Dedifferentiated amniotic fluid mesenchymal stem cell (primary cell): ENCODE data around the gene MCRS1.

ENCODE experiments used
- DNase-seq: peaks from one replicate; pipeline ENCODE4 v3.0.0-alpha.2; 2016; ENCODE audit errors: extremely low spot score

MCRS1 gene

GRCh38 chr12:49582850-49583249 lies 14.9 kb upstream of the MCRS1 start:
- DNase-seq, result no peak

GRCh38 chr12:49582201-49582600 lies 14.3 kb upstream of the MCRS1 start:
- DNase-seq, result no peak

GRCh38 chr12:49580572-49581535 lies 12.9 kb upstream of the MCRS1 start:
- DNase-seq, result peak; percentile 70

DNA sequence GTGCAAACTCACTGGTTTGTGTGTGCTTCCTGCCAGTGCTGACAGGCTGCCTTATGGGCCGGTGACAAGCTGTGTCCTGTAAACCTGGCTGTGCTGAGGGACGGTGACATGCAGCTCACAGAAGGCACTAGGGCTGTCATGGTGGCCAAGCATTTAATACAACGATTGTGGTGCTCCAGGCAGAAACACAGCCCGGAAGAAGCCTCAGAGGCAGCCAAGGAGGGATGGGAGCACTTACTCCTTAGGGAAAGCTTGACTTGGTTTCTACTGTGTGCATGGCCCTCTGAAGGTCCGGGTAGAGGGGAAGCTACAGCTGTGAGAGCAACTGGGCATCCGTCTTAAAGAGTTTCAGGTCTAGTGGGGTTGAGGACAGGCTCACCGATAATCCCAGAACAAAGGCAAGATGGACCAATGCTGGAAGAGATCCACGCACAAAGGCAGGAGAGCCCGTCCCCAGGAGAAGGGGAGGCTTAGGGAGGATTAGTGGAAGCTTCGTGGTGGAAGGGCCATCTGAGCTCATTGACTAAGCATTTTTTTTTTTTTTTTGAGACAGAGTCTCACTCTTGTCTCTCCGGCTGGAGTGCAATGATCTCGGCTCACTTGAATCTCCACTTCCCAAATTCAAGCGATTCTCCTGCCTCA lies 10.7 kb upstream of the MCRS1 start:
- no peak for DNase-seq

GRCh38 chr12:49577589-49578315 lies 9.8 kb upstream of the MCRS1 start:
- no peak for DNase-seq

DNA sequence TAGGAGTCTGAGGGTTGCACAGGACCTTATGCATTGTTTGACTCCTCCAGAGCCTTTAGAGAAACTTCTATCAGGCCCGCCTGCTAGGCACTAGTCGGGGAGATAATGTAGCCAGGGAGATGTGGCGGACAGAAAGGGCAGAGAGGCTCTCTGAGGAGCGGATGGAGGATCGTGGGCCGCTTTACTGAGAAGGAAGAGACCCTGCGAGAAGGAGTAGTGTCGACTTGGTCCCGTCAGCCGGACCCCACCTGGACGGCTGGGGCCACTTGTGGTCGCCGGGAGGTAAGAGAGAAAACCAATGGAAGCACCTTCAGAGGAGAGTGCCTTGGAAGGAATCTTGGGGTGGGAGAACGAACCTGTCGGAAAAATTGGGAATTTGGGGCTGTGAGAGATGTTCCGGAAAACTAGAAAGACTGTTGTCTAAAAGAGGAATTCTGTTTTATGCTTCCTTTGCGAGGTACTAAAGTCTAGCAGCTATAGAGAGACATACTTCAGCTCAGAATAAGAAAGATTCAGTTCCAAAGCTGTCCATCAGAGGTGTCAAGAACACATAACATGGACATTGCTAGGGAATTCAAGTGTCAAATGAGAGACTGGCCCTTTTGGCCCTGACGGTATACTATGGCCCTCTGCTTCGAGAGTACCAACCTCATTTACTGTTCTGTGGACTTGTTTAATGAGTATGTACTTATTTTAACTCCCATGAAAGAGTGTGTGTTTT lies 660 bp upstream of the MCRS1 start:
- DNase-seq, result no peak

DNA sequence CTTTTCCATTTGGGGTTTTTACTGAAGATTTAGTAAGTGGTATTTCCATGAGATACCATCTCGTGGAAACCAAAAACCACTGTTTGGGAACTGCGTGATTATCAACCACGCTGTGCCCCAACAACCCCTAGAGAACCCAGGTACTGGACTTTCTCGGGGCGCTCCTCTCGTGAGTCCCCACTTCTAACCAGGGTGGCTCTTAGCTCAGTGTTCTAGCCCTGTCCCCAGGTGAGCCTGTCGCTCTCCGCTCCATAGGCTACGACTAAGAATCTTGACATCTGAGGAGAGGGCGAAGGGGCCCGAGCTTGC lies 686 bp downstream of the MCRS1 start:
- DNase-seq, result no peak

DNA sequence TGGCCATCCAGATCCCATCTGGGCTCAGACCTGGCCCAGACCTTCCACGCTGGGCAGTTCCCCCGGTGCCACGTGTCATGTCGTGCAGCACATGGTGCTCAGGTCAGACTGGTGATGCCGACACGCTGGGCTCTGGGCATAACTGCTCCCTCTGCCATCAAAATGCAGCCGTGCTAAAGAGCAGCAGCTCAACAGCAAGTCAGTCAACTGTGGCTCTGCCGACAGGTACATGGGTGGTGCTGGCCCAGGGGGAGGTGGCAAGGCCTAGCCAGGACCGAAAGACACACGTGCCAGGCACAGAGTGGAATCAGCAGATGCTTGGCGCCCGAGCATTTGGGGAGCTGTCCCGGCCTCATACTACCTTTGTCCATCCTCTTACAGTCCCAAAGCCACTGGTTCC lies 1.6 kb downstream of the MCRS1 start:
- no peak for DNase-seq

DNA sequence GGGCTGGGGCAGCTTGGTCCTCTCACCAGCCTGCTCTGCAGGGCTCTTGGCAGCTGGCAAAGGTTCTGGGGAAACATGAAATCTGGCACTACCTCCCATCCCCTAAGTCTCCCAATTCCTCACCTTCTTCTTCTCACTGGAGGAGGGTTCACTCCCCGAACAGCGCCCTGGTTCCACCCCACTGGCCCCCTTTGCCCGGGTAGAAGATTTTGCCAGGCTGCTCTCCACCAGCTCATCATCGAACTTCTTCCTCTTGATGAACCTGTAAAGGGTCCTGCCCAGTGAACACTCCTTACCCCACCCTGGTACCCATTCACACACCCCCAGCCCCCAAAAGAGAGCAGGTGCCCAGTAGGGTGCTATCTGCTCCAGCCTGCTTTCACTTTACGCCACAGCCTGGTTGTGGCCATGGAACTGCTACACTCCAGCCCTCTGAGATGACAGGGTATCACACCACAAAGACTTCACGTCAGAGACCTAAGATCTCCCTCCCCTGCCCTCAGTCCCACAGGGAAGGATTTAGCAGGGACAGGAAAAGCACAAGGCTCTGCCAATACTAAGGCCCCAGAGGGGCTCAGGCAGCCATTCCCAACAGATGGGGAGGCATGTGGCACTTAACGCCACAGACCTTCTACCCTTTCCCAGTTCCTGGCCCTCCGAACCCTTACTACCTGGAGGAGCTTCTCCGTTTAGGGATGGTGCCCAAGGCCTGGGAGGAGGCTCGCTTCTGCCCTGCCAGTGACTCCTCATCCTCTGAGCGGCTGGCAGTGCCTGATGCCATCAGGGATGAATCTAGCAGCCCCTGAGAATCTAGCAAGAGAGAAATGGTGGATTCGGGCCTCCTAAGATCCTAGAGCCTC lies 2.3 kb downstream of the MCRS1 start:
- DNase-seq, result no peak

GRCh38 chr12:49564686-49565405 lies 3.1 kb downstream of the MCRS1 start:
- DNase-seq, result no peak

GRCh38 chr12:49563951-49564685 lies 3.8 kb downstream of the MCRS1 start:
- no peak for DNase-seq

DNA sequence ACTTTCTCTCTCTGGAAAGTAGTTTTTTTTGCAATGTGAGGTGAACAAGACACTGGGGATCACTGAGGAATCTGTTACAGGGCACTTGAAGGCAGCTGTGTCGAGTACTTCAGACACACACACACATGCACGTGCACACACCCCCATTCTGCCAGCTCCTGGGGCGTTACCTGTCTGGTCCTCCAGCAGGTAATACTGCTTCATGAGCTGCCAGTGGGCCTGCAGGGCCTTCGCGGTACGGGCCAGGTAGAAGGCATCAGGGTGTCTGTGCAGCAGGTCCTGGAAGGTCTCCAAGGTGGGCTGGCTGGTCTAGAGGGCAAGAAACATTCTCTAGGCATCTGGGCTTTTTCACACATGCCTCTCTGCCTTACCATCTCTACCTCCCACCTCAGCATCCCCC lies 5.1 kb downstream of the MCRS1 start:
- no peak for DNase-seq

DNA sequence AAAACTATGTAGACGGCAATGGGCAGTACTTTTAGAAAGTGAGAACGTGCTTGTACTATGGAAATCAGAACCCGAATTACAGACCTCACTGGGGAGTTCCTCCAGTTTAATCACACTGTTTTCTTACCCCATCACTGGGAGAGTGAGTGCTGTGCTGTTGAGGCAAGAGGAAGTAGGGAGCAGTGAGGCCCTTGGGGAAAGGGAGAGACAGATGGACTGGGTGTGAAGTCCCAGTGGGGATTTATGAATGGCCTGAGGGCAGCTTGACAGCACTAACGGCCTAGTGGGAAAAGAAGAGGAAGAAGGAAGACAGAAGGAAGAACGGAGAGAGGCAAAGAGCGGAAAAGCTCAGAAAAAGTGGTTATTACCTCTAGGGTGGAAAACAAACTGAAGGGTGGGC lies 5.7 kb downstream of the MCRS1 start:
- DNase-seq, result no peak

GRCh38 chr12:49560695-49561094 lies 7.2 kb downstream of the MCRS1 start:
- no peak for DNase-seq

DNA sequence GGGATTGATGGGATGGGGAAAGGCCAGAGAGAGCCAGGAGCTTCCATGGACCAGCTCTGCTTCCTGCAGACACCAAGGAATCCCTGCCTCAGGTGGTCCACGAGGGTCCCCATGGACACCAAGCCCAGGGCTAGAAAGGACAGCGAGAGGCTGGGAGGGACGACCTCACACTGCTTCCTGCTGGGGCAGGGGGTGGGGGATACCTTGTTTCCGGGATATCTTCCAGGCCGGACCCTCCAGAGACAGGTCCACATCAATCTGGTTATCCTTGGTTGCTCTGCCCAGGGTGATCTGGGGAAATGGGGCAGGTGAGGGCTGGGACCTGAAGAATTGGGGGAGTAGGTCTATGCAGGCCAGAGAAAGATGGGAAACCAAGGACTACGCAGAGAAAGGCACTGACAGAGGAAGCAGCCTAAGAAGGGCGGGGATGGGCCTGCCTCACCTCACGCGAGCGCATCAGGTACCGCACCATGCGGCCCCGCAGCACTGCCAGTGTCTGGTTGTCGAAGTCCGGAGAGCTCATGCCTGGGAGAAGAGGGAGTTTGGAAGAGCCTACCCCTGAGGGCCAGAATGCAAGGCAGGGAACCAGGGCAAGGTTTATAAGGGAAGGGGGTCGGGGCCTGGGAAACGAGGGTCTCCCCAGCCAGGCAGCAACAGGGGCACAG lies 8.8 kb downstream of the MCRS1 start:
- no peak for DNase-seq

GRCh38 chr12:49558526-49558925 lies 9.4 kb downstream of the MCRS1 start:
- no peak for DNase-seq

GRCh38 chr12:49557917-49558215 lies 10.1 kb downstream of the MCRS1 start:
- no peak for DNase-seq

- DNase-seq, result no peak
Measured at GRCh38 chr12:49557187-49557916, 10.6 kb downstream of the MCRS1 start.
